ENCODE results near the gene IFNL3. TPM values are rescaled to one million over a fixed set of nuclear protein-coding genes. Genes with fewer than 3 reads are reported as not detected.
"Not testable (repeated sequence)": the region's sequence is repeated elsewhere in the genome, so short reads cannot be mapped to it uniquely, and the experiment has no call there.

Gene IFNL3
- total RNA-seq, 2 donors from 2014 or later: 0.60 TPM; not detected in 1

DNA sequence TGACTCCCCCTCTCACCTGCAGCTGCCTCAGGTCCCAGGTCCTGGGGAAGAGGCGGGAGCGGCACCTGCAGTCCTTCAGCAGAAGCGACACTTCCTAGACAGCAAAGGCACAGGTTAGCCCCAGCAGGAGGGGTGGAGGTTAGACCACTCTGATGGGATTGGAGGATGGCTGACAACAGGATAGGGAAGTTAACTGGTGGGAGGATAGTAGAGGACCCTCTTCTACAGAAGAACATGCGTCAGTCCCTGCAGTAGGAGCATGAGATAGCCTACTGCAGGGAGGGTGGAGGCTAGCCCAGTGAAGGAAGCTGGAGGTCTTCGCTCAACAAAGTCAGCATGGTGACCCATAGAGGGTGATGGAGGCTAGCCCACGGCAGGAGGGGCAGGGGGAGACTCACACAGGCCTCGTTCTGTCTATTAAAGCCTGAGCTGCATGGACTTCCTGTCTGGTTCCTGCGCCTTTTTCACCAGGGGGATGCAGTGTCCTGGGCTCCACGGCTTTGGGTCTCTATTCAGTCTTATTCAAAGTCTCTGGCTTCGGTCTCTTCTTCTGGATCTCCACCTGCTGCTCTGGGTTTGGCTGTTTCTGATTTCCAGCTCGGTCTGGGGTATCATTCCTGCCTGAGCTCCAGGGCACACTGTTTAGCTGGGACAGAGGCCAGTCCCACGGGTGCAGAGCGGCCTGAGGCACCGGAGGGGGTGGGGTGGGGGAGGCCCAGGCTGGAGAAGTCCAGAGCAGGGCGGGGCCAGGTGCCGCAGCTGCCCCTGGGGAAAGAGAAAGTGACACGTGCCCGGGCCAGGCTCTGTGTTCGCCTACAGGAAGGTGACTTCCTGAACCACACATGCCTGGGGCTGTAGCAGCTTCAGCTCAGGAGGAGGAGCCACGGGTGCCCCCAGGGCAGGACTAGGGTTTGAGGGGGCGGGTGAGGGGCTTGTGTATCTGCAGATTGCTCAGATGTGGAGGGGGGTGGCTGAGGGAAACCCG is 7.3 kb downstream of the IFNL3 start:
- no peaks in the 10 kb centered on the region for H3K9me3 Mint-ChIP-seq
- peak overlapping the region; percentile 73 to 80 for H3K27ac Mint-ChIP-seq
- DNase-seq (ENCODE audit: low spot score in 2 of 2) (peak; percentile 45 to 71), ATAC-seq (peak; percentile 82 to 98)
- no peaks in the 10 kb centered on the region for H3K36me3 Mint-ChIP-seq

GRCh38 chr19:39236527-39236926 is 8.3 kb downstream of the IFNL3 start:
- Mint-ChIP-seq H3K9me3 (no peaks in the 10 kb centered on the region), H3K36me3 (no peaks in the 10 kb centered on the region), H3K27ac (peak overlapping the region; percentile 36 to 80)
- peak in 1 of 2 donors; percentile 26 for DNase-seq (ENCODE audit: low spot score in 2 of 2)
- ATAC-seq: peak; percentile 32 to 76

DNA sequence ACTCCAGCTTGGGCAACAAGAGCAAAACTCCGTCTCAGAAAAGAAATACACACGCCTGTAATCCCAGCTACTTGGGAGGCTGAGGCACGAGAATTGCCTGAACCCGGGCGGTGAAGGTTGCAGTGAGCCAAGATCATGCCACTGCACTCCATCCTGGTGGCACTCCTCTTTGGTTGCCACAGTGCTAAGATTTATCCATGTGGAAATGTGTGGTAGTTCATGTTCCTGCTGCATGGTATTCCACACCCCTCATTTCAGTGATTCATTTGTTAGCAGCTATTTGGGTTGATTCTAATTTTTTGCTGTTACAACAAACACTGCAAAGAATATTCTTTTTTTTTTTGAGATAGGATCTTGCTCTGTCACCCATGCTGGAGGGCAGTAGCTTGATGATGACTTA is 12.1 kb downstream of the IFNL3 start:
- no peak for ATAC-seq
- Mint-ChIP-seq H3K27ac (no peak overlapping the region), H3K9me3 (no peaks in the 10 kb centered on the region), H3K36me3 (no peaks in the 10 kb centered on the region)
- no peak for DNase-seq (ENCODE audit: low spot score in 2 of 2)

DNA sequence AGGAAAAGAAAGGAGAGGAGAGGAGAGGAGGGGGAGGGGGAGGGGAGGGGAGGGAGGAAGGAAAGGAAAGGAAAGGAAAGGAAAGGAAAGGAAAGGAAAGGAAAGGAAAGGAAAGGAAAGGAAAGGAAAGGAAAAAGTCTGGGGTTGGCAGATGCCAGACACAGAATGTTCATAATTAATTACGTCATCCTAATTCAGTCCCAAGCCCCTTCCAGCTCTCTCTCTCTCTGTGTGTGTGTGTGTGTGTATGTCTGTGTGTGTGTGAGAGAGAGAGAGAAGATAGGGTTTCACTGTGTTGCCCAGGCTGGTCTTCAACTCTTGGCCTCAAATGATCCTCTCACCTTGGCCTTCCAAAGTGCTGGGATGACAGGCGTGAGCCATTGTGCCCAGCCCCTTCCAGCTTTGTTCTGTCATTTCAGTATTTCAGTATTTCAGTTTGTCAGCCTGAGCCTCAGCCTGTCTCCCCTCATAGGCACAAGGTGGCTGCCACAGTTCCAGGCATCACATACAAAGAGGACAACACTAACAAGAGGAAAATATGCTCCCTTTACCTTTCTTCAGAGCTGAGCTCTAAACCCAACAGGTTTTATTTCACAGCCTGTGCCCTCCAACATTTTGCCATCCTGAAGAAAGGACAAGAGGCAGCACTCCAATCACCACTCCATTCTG is 14.6 kb downstream of the IFNL3 start:
- Mint-ChIP-seq H3K9me3 (no peaks in the 10 kb centered on the region), H3K27ac (no peak overlapping the region), H3K36me3 (no peaks in the 10 kb centered on the region)
- ATAC-seq (no peak), DNase-seq (ENCODE audit: low spot score in 2 of 2) (no peak)

DNA sequence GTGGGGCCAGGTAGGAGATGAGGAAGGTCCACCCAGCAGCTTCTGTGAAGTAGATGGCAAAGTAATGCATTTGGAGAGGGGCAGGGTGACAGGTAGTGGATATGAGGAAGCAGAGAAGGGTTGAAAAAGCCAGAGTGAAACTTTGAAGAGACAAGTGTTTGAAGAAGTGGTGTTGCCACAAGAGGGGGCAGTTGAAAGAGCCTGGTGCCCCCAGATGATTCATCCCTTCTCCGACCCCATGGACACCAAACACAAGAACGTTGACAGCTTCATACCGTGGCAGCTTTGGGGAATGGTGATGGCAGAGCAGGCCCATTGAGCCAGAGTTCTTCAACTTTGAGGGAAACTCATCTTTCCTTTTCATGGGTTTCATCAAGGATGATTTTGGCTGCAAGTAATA is 19.9 kb downstream of the IFNL3 start:
- Mint-ChIP-seq H3K36me3 (no peaks in the 10 kb centered on the region), H3K9me3 (no peaks in the 10 kb centered on the region), H3K27ac (peak overlapping the region in 1 of 2 donors; percentile 79)
- no peak for DNase-seq (ENCODE audit: low spot score in 2 of 2)
- ATAC-seq: no peak

GRCh38 chr19:39223703-39224279 is 21.0 kb downstream of the IFNL3 start:
- no peak overlapping the region for H3K27ac Mint-ChIP-seq
- no peak for ATAC-seq
- no peaks in the 10 kb centered on the region for H3K36me3 Mint-ChIP-seq
- DNase-seq (ENCODE audit: low spot score in 2 of 2): no peak
- H3K9me3 Mint-ChIP-seq: no peaks in the 10 kb centered on the region

GRCh38 chr19:39219108-39219507 is 25.7 kb downstream of the IFNL3 start:
- H3K27ac Mint-ChIP-seq; H3K36me3 Mint-ChIP-seq; H3K9me3 Mint-ChIP-seq; ATAC-seq; DNase-seq (ENCODE audit: low spot score in 2 of 2): not testable (repeated sequence)

GRCh38 chr19:39218230-39219007 is 26.4 kb downstream of the IFNL3 start:
- no peak overlapping the region for H3K27ac Mint-ChIP-seq
- DNase-seq (ENCODE audit: low spot score in 2 of 2) (no peak), ATAC-seq (no peak)
- no peaks in the 10 kb centered on the region for H3K36me3 Mint-ChIP-seq
- no peaks in the 10 kb centered on the region for H3K9me3 Mint-ChIP-seq

DNA sequence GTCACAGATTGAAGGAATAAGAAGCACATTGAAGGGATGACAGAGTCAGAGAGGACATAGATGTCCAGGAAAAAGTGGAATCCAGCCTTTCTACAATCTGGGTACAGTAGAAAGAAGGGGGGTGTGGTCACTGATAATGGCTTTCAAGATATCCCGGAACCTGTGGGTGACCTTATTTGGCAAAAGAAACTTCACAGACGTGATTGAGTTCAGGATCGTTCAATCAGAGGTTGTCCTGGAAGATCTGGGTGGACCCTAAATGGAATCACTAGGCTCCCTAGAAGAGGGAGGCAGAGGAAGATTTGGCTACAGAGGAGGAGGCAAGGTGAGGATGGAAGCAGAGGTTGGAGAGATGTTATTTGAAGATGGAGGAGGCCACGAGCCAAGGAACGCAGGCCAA is 27.7 kb downstream of the IFNL3 start:
- Mint-ChIP-seq H3K36me3 (no peaks in the 10 kb centered on the region), H3K9me3 (no peaks in the 10 kb centered on the region), H3K27ac (no peak overlapping the region)
- no peak for DNase-seq (ENCODE audit: low spot score in 2 of 2)
- ATAC-seq: no peak

DNA sequence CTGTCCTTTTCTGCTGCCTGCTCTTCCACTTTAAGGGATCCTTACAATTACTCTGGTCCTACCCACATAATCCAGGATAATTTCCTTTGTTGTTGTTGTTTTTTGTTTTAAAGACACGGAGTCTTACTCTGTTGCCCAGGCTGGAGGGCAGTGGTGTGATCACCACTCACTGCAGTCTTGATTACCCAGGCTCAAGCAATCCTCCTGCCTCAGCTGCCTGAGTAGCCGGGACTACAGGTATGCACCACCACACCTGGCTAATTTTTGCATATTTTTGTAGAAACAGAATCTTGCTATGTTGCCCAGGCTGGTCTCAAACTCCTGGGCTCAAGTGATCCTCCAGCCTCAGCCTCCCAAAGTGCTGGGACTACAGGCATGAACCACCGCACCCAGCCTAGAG is 29.5 kb downstream of the IFNL3 start:
- DNase-seq (ENCODE audit: low spot score in 2 of 2); ATAC-seq; H3K36me3 Mint-ChIP-seq; H3K9me3 Mint-ChIP-seq: not testable (repeated sequence)
- peak overlapping the region in 1 of 2 donors; percentile 59 for H3K27ac Mint-ChIP-seq

DNA sequence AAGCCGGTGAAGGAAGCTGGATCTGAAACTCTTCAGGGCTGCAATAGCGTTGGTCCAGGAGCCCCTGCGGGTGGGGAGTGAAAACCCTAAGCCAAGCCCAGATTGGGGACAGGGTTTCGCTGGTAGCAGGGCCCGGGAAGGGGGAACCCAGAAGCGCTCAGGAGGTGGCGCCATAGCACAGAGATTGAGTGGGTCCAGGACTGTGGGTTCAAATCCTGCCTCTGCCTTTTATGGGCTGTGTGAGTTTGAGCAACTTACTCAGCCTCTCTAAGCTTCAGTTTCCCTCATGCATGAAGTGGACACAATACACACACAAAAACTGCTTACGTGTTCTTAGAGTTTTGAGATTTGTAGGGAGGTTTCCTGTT is 32.4 kb downstream of the IFNL3 start:
- DNase-seq (ENCODE audit: low spot score in 2 of 2) (peak; percentile 64 to 75), ATAC-seq (peak; percentile 98)
- no peaks in the 10 kb centered on the region for H3K36me3 Mint-ChIP-seq
- no peak overlapping the region for H3K27ac Mint-ChIP-seq
- H3K9me3 Mint-ChIP-seq: no peaks in the 10 kb centered on the region

DNA sequence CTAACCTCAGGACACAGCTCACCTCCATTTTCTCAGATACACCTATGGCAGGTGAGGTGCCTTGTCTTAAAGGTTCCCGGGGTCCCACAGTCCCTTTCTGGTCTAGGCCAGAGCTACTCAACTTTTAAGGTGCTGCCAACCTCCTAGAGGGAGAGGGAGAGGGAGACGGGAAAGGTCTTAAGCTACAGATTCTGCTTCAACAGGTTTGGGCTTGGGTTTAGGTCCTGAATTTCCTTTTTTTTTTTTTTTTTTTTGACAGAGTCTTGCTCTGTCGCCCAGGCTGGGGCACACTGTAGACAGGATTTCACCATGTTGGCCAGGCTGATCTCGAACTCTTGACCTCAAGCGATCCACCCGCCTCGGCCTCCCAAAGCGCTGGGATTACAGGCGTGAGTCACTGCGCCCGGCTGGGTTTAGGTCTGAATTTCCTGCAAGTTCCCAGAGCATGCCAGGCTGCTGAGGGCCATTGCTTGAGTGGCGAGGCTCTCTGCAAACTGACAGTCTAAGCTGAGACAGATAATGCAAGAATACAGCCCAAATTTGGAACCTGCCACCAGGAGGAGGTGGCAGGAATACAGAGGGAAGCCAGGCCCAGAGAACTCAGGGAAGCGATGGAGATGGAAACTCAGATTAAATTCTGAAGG is 33.0 kb downstream of the IFNL3 start:
- H3K36me3 Mint-ChIP-seq: no peaks in the 10 kb centered on the region
- no peak overlapping the region for H3K27ac Mint-ChIP-seq
- ATAC-seq: peak; percentile 14 to 37
- no peaks in the 10 kb centered on the region for H3K9me3 Mint-ChIP-seq
- no peak for DNase-seq (ENCODE audit: low spot score in 2 of 2)

DNA sequence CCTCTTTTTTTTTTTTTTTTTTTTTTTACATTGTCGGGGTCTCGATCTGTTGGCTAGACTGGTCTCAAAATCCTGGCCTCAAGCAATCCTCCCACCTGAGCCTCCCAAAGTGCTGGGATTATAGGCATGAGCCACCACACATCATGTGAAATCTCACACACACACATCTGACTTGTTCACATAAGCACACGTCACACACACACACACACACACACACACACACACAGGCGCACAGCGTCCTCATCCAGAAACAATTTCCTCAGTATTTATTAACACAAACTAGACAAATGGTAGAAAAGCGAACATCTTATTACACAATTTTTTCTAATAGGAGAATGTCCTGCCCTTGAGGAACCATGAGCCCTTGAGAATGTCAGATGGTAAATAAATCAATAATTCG is 35.6 kb downstream of the IFNL3 start:
- H3K27ac Mint-ChIP-seq: no peak overlapping the region
- H3K36me3 Mint-ChIP-seq: no peaks in the 10 kb centered on the region
- DNase-seq (ENCODE audit: low spot score in 2 of 2) (no peak), ATAC-seq (no peak)
- H3K9me3 Mint-ChIP-seq: no peaks in the 10 kb centered on the region

- Mint-ChIP-seq H3K27ac (no peak overlapping the region), H3K9me3 (no peaks in the 10 kb centered on the region), H3K36me3 (no peaks in the 10 kb centered on the region)
- ATAC-seq (no peak), DNase-seq (ENCODE audit: low spot score in 2 of 2) (no peak)
These were observed 36.5 kb downstream of the IFNL3 start for GRCh38 chr19:39208175-39208795.

DNA sequence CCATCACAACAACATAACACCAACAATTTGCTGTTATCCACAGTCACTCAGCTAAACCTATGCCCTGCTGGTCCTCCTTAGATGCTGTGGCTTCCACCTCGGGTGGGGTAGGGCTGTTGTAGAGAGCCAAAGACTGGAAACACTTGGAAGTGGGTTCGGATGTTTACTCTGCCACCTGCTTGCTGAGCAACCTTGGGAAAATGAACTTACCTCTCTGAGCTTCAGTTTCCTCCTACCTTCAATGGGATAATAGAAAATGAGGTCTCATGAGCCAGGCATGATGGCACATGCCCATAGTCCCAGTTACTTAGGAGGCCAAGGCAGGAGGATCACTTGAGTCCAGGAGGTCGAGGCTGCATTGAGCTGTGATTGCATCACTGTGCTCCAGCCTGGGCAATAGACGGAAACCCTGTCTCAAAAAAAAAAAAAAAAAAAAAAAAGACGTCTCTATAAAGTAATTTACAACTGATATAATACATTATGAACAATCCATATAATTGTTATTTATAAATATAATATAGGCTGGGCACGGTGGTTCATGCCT is 37.4 kb downstream of the IFNL3 start:
- no peaks in the 10 kb centered on the region for H3K9me3 Mint-ChIP-seq
- H3K36me3 Mint-ChIP-seq: no peaks in the 10 kb centered on the region
- ATAC-seq: no peak

GRCh38 chr19:39206122-39206521 is 38.7 kb downstream of the IFNL3 start:
- no peak for ATAC-seq
- DNase-seq (ENCODE audit: low spot score in 2 of 2): no peak
- H3K36me3 Mint-ChIP-seq: no peaks in the 10 kb centered on the region
- H3K9me3 Mint-ChIP-seq: no peaks in the 10 kb centered on the region
- no peak overlapping the region for H3K27ac Mint-ChIP-seq

More for the DNA sequence above, 37.4 kb downstream of the IFNL3 start:
- no peak overlapping the region for H3K27ac Mint-ChIP-seq
- no peak for DNase-seq (ENCODE audit: low spot score in 2 of 2)

All from activated naive CD4-positive, alpha-beta T cell treated with anti-CD3 and anti-CD28 coated beads, Interleukin-2, amount 50 U/mL, for 72 hours (primary cell).